ENCODE data around the gene PCSK6. TPM values are rescaled to one million over a fixed set of nuclear protein-coding genes. Genes with fewer than 3 reads are reported as not detected.

PCSK6 gene
- total RNA-seq, 4 donors from 2014 or later, result 1.4 to 12.8 (median 6.9) TPM

DNA sequence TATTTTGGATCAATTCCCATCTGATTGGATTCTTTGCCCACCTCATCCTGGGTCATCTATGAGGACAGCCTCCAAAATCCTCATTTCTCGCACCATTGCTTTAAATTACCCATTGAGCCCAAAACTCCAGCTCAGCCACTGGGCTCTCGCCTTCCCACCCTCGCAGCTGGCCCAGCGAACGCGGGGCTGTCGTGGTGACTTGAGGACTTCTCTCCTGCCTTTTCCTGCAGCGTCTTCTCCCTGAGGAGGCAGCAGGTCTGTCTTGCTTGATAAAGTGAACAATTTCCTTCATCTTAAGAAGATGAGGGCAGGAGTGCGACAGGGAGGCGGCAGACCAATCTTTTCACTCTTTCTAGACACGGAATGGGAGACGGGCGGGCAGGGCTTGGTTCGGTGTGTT is 161.5 kb downstream of the PCSK6 start:
- no peak overlapping the region for H3K27ac ChIP-seq
- DNase-seq, result no peak
- intact Hi-C loops (cut with DNase I; ENCODE audit: low total_unique reads), result no loop called here
- no peaks in the 10 kb centered on the region for H3K9me3 ChIP-seq
- H3K4me1 ChIP-seq, result no peaks in the 10 kb centered on the region
- H3K36me3 ChIP-seq, result no peaks in the 10 kb centered on the region
- H3K27me3 ChIP-seq, result no peaks in the 10 kb centered on the region
- TF ChIP-seq POLR2A (IDR thresholded peaks at IDR 0.05), result no peak
- TF ChIP-seq, protein P1, sequence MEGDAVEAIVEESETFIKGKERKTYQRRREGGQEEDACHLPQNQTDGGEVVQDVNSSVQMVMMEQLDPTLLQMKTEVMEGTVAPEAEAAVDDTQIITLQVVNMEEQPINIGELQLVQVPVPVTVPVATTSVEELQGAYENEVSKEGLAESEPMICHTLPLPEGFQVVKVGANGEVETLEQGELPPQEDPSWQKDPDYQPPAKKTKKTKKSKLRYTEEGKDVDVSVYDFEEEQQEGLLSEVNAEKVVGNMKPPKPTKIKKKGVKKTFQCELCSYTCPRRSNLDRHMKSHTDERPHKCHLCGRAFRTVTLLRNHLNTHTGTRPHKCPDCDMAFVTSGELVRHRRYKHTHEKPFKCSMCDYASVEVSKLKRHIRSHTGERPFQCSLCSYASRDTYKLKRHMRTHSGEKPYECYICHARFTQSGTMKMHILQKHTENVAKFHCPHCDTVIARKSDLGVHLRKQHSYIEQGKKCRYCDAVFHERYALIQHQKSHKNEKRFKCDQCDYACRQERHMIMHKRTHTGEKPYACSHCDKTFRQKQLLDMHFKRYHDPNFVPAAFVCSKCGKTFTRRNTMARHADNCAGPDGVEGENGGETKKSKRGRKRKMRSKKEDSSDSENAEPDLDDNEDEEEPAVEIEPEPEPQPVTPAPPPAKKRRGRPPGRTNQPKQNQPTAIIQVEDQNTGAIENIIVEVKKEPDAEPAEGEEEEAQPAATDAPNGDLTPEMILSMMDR (IDR thresholded peaks at IDR 0.05), result no peak
- H3K4me3 ChIP-seq, result no peak overlapping the region

DNA sequence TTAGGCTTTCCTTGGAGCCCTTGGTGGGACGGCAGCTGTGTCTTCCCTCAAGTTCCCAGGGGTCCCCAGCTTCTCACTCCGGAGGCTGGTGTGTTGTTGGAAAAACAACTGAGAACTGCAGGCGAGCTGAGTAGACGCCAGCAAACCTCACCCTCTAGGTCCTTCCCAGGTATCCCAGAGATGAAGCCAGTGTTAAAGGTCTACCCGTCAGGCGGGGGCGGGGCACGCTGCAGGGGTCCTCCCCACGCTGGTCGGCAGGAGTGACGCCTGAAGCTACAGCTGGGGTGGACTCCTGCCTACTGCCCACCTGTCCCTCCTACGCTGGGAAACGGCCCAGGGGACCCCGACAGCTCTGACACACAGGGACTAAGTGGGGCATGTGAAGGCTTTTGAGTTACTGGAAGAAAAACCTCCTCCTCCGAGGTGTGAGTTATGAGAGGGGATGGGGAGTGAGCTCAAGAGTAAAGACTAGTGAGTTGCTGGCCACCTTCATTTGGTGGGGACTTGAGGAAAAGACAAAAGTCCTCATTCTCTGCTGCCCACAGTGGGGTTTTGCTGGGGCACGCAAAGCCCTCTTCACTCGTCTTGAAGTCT is 162.3 kb downstream of the PCSK6 start:
- Histone ChIP-seq H3K36me3 (no peaks in the 10 kb centered on the region), H3K9me3 (no peaks in the 10 kb centered on the region), H3K4me3 (no peak overlapping the region), H3K4me1 (no peaks in the 10 kb centered on the region), H3K27me3 (no peaks in the 10 kb centered on the region), H3K27ac (no peak overlapping the region)
- intact Hi-C loops (cut with DNase I; ENCODE audit: low total_unique reads), result no loop called here
- no peak for DNase-seq
- TF ChIP-seq, protein P1 (IDR thresholded peaks at IDR 0.05), result no peak
- no peak for TF ChIP-seq POLR2A (IDR thresholded peaks at IDR 0.05)

GRCh38 chr15:101326462-101327146 is 162.9 kb downstream of the PCSK6 start:
- Histone ChIP-seq H3K27ac (no peak overlapping the region), H3K4me3 (no peak overlapping the region), H3K4me1 (no peaks in the 10 kb centered on the region), H3K36me3 (no peaks in the 10 kb centered on the region), H3K9me3 (no peaks in the 10 kb centered on the region), H3K27me3 (no peaks in the 10 kb centered on the region)
- TF ChIP-seq, protein P1 (IDR thresholded peaks at IDR 0.05), result no peak
- no peak for TF ChIP-seq POLR2A (IDR thresholded peaks at IDR 0.05)
- no peak for DNase-seq
- intact Hi-C loops (cut with DNase I; ENCODE audit: low total_unique reads), result no loop called here

GRCh38 chr15:101326026-101326315 is 163.5 kb downstream of the PCSK6 start:
- no peak overlapping the region for H3K4me3 ChIP-seq
- DNase-seq, result no peak
- no peaks in the 10 kb centered on the region for H3K36me3 ChIP-seq
- intact Hi-C loops (cut with DNase I; ENCODE audit: low total_unique reads), result no loop called here
- no peaks in the 10 kb centered on the region for H3K4me1 ChIP-seq
- no peak overlapping the region for H3K27ac ChIP-seq
- H3K9me3 ChIP-seq, result no peaks in the 10 kb centered on the region
- H3K27me3 ChIP-seq, result no peaks in the 10 kb centered on the region
- TF ChIP-seq, protein P1 (IDR thresholded peaks at IDR 0.05), result no peak
- TF ChIP-seq POLR2A (IDR thresholded peaks at IDR 0.05), result no peak

- intact Hi-C loops (cut with DNase I; ENCODE audit: low total_unique reads), result no loop called here
- H3K27me3 ChIP-seq, result no peaks in the 10 kb centered on the region
- H3K4me1 ChIP-seq, result no peaks in the 10 kb centered on the region
- TF ChIP-seq, protein P1 (IDR thresholded peaks at IDR 0.05), result no peak
- no peak for TF ChIP-seq POLR2A (IDR thresholded peaks at IDR 0.05)
- DNase-seq, result no peak
- H3K36me3 ChIP-seq, result no peaks in the 10 kb centered on the region
- H3K9me3 ChIP-seq, result no peaks in the 10 kb centered on the region
- H3K27ac ChIP-seq, result no peak overlapping the region
- H3K4me3 ChIP-seq, result no peak overlapping the region
Observed at GRCh38 chr15:101325263-101326025, 164.1 kb downstream of the PCSK6 start.

Data from uterus (tissue), 4 donors.